VCaP (cell line): ENCODE data around the gene GPR153.

Source experiments
- H3K27ac ChIP-seq: fragments of 450-650 bp; 2 replicates; pipeline ENCODE4 v1.5.1; 2017
- TF ChIP-seq, protein P1 (sequence below): fragments of 450-650 bp; conservative IDR thresholded peaks from 2 replicates; pipeline ENCODE4 v1.5.1; 2017; ENCODE audit warnings: mild to moderate bottlenecking, moderate library complexity

Gene GPR153

DNA sequence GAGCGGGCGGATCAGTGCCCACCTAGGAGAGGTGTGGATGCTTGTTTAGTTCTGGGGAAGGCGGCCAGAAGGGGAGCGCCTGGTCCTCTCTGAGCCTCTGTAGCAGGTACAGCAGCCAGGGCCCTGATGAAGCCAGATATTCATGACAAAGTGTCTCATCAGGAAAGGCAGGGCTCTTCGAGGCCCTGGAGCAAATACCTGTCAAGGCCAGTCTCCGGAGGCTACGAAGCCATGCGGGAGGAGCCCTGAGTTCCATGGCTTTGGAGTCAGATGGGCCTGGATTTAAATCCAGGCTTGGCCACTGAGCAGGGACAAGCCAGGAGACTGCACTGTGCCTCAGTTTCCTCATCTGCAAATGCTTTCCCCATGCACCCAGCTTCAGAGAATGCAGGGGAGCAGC, 25.4 kb upstream of the GPR153 start:
- no peak overlapping the region for H3K27ac ChIP-seq
- TF ChIP-seq, protein P1, sequence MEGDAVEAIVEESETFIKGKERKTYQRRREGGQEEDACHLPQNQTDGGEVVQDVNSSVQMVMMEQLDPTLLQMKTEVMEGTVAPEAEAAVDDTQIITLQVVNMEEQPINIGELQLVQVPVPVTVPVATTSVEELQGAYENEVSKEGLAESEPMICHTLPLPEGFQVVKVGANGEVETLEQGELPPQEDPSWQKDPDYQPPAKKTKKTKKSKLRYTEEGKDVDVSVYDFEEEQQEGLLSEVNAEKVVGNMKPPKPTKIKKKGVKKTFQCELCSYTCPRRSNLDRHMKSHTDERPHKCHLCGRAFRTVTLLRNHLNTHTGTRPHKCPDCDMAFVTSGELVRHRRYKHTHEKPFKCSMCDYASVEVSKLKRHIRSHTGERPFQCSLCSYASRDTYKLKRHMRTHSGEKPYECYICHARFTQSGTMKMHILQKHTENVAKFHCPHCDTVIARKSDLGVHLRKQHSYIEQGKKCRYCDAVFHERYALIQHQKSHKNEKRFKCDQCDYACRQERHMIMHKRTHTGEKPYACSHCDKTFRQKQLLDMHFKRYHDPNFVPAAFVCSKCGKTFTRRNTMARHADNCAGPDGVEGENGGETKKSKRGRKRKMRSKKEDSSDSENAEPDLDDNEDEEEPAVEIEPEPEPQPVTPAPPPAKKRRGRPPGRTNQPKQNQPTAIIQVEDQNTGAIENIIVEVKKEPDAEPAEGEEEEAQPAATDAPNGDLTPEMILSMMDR = no peak

DNA sequence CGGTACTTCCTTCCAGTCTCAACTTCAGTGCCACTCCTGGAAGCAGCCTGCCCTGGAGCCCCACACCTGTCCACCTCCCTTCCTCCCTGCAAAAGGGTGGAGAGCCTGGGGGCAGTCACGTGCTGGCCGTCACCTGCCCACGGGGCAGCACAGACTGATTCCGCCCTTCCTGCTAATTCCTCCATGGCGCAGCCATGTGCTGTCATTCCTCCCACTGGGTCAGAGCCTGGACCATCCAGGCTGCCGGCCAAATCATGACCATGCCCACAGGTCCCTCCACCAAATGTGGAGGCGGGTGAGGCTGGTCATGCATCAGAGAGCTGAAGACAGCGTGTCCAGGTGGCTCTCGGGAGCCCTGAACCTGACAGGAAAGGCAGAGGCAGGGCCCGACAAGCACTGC, 24.4 kb upstream of the GPR153 start:
- TF ChIP-seq, protein P1 = no peak
- H3K27ac ChIP-seq = no peak overlapping the region

- H3K27ac ChIP-seq = no peak overlapping the region
These were observed 21.8 kb upstream of the GPR153 start for GRCh38 chr1:6282577-6283270.

GRCh38 chr1:6281511-6282402, 20.9 kb upstream of the GPR153 start:
- TF ChIP-seq, protein P1 = no peak

More at GRCh38 chr1:6282577-6283270, 21.8 kb upstream of the GPR153 start:
- TF ChIP-seq, protein P1 = no peak

DNA sequence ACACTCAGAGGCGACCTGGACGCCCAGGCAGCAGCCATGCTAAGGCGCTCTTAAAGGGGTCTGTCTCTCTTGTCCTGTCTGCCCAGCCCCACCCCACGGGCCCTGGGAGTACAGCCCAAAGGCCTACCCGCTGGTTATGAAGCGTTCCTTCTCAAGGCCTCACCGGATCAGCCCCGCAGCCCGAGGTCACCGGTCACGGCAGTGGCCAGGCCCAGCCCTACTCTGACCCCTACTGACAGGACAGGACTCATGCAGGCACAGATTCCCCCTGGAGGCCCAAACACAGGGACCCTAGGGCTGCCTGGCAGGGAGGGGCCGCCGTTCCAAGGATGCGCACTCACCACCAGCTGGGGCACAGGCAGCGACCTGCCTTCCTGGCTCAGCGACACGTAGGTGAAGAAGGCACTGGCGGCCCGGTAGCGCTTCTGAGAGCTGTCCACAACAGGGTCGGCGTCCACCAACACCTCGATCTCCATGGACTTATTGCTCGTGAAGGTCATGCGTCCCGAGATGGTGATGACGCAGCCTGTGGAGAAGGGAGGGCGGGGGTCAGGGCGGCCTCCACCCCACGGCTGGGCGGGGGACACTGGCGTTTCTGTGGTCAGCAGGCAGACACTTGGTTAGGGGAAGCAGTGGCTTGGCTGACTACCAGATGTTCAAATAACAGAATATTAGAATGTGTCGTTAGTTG, 20.0 kb upstream of the GPR153 start:
- no peak overlapping the region for H3K27ac ChIP-seq
- TF ChIP-seq, protein P1 = peak; percentile 58

More at GRCh38 chr1:6281511-6282402, 20.9 kb upstream of the GPR153 start:
- H3K27ac ChIP-seq = no peak overlapping the region

GRCh38 chr1:6279613-6280383, 18.9 kb upstream of the GPR153 start:
- H3K27ac ChIP-seq = no peak overlapping the region
- TF ChIP-seq, protein P1 = no peak
